ENCODE measurements around the gene NFYC.
A peak's percentile ranks its signal among the peaks of the same experiment; 100 is the strongest.
"Not testable (repeated sequence)": the region's sequence is repeated elsewhere in the genome, so short reads cannot be mapped to it uniquely, and the experiment has no call there.

The NFYC gene

GRCh38 chr1:40665335-40666171 lies 26.0 kb upstream of the NFYC start, which contains the start of gene RIMS3:
Gene RIMS3 (minus strand): TSS chr1:40665682. CDS start chr1:40641925, 23,757 bp downstream.
- peak; percentile 46 for DNase-seq

GRCh38 chr1:40668769-40669525 lies 22.6 kb upstream of the NFYC start:
- peak; percentile 32 for DNase-seq

- DNase-seq = no peak
Observed at GRCh38 chr1:40673452-40673851, 18.1 kb upstream of the NFYC start.

GRCh38 chr1:40676501-40676900 lies 15.0 kb upstream of the NFYC start:
- no peak for DNase-seq

- DNase-seq = no peak
Observed at GRCh38 chr1:40679165-40679953, 12.1 kb upstream of the NFYC start.

- DNase-seq = no peak
Observed at GRCh38 chr1:40684669-40685068, 6.8 kb upstream of the NFYC start.

GRCh38 chr1:40687059-40687458 lies 4.4 kb upstream of the NFYC start:
- DNase-seq = no peak

- DNase-seq = no peak
Observed at GRCh38 chr1:40687661-40688060, 3.8 kb upstream of the NFYC start.

- no peak for DNase-seq
Observed at GRCh38 chr1:40689737-40690136, 1.8 kb upstream of the NFYC start.

GRCh38 chr1:40690771-40691537 lies 550 bp upstream of the NFYC start:
- DNase-seq = no peak

- DNase-seq = no peak
Observed at GRCh38 chr1:40692429-40692895, 958 bp downstream of the NFYC start.

- no peak for DNase-seq
Observed at GRCh38 chr1:40693425-40693824, 1.9 kb downstream of the NFYC start.

GRCh38 chr1:40694353-40694874 lies 2.9 kb downstream of the NFYC start:
- no peak for DNase-seq

- DNase-seq = no peak
Observed at GRCh38 chr1:40696294-40696693, 4.8 kb downstream of the NFYC start.

GRCh38 chr1:40697436-40697835 lies 5.9 kb downstream of the NFYC start:
- no peak for DNase-seq

GRCh38 chr1:40699787-40700186 lies 8.3 kb downstream of the NFYC start:
- DNase-seq = no peak

- no peak for DNase-seq
Observed at GRCh38 chr1:40701684-40702083, 10.2 kb downstream of the NFYC start.

- DNase-seq = not testable (repeated sequence)
Observed at GRCh38 chr1:40702810-40703209, 11.3 kb downstream of the NFYC start.

GRCh38 chr1:40703316-40703715 lies 11.8 kb downstream of the NFYC start:
- DNase-seq = peak; percentile 71

GRCh38 chr1:40704817-40705733 lies 13.6 kb downstream of the NFYC start:
- no peak for DNase-seq

- DNase-seq = no peak
Observed at GRCh38 chr1:40706626-40707025, 15.1 kb downstream of the NFYC start.
